WTC11 (cell line): Measurements from ENCODE around the gene PDPN. TPM values are rescaled to one million over a fixed set of nuclear protein-coding genes. Genes with fewer than 3 reads are reported as not detected.

Source experiments
- ATAC-seq: fragments of 200-7000 bp; cut with Tn5 transposase; 2 replicates; pipeline ENCODE4 v1.10.0; 2021; ENCODE audit warnings: mild to moderate bottlenecking, moderate library complexity
- CTCF ChIA-PET: fragments of 300-600 bp; sonication (Branson Sonifier 250); formaldehyde crosslinking; loops from one replicate; lab custom pipeline; 2021; ENCODE audit warnings: antibody characterized with exemption; lab: Charles Lee
- POLR2A ChIA-PET: fragments of 350-600 bp; sonication (Branson Sonifier 250); formaldehyde crosslinking; loops from one replicate; lab custom pipeline; 2021; ENCODE audit warnings: antibody characterized with exemption; lab: Charles Lee
- DNase-seq: peaks from one replicate; pipeline ENCODE4 v3.0.0; 2021; ENCODE audit warnings: low spot score
- H3K27ac Mint-ChIP-seq: 2 replicates; pipeline ENCODE4 v1.8.0; 2021; ENCODE audit warnings: mixed read lengths
- H3K27me3 Mint-ChIP-seq: 2 replicates; pipeline ENCODE4 v1.8.0; 2021; ENCODE audit warnings: low read depth, mild to moderate bottlenecking, moderate library complexity, mixed read lengths
- H3K36me3 Mint-ChIP-seq: 2 replicates; pipeline ENCODE4 v1.8.0; 2021; ENCODE audit warnings: mixed read lengths
- H3K4me1 Mint-ChIP-seq: 2 replicates; pipeline ENCODE4 v1.8.0; 2022; ENCODE audit warnings: mixed read lengths
- H3K4me3 Mint-ChIP-seq: 2 replicates; pipeline ENCODE4 v1.8.0; 2021; ENCODE audit warnings: mild to moderate bottlenecking, moderate library complexity, mixed read lengths
- H3K9me3 Mint-ChIP-seq: 2 replicates; pipeline ENCODE4 v1.8.0; 2021; ENCODE audit warnings: mixed read lengths
- ARID4B ChIP-seq: sonication (generic); formaldehyde crosslinking; IDR thresholded peaks from 2 replicates; pipeline ENCODE4 v1.8.0; 2023; ENCODE audit warnings: missing genetic modification reagents, mild to moderate bottlenecking, borderline replicate concordance
- CBFB ChIP-seq: sonication (generic); formaldehyde crosslinking; IDR thresholded peaks from 2 replicates; pipeline ENCODE4 v1.8.1; 2022; ENCODE audit warnings: mild to moderate bottlenecking, low read depth, missing genetic modification reagents
- CDX4 ChIP-seq: fragments of 250-450 bp; sonication (Bioruptor Pico); IDR thresholded peaks from 2 replicates; pipeline ENCODE4 v1.9.0; 2021; ENCODE audit warnings: moderate library complexity, mild to moderate bottlenecking, inconsistent platforms, borderline replicate concordance
- ESRRA ChIP-seq: sonication (generic); formaldehyde crosslinking; IDR thresholded peaks from 2 replicates; pipeline ENCODE4 v1.8.1; 2022; ENCODE audit warnings: mild to moderate bottlenecking, missing genetic modification reagents, borderline replicate concordance
- ETV6 ChIP-seq: sonication (generic); formaldehyde crosslinking; IDR thresholded peaks from 2 replicates; pipeline ENCODE4 v1.8.1; 2022; ENCODE audit warnings: mild to moderate bottlenecking, missing genetic modification reagents
- GABPB1 ChIP-seq: sonication (generic); formaldehyde crosslinking; IDR thresholded peaks from 2 replicates; pipeline ENCODE4 v1.8.1; 2023; ENCODE audit warnings: mild to moderate bottlenecking, missing genetic modification reagents
- IRF1 ChIP-seq: sonication (generic); formaldehyde crosslinking; IDR thresholded peaks from 2 replicates; pipeline ENCODE4 v1.8.0; 2023; ENCODE audit warnings: missing genetic modification reagents
- MXD4 ChIP-seq: fragments of 250-450 bp; sonication (Bioruptor Pico); IDR thresholded peaks from 2 replicates; pipeline ENCODE4 v1.8.0; 2021; ENCODE audit warnings: mild to moderate bottlenecking, moderate library complexity, borderline replicate concordance
- NFE2L1 ChIP-seq: sonication (generic); formaldehyde crosslinking; IDR thresholded peaks from 2 replicates; pipeline ENCODE4 v1.8.1; 2023; ENCODE audit warnings: missing genetic modification reagents
- NFYB ChIP-seq: sonication (generic); formaldehyde crosslinking; conservative IDR thresholded peaks from 2 replicates; pipeline ENCODE4 v1.8.0; 2022; ENCODE audit warnings: low read depth, missing genetic modification reagents
- SMAD3 ChIP-seq: sonication (generic); formaldehyde crosslinking; IDR thresholded peaks from 2 replicates; pipeline ENCODE4 v1.8.0; 2022; ENCODE audit warnings: missing genetic modification reagents, mild to moderate bottlenecking, borderline replicate concordance
- ZBTB43 ChIP-seq: sonication (generic); formaldehyde crosslinking; IDR thresholded peaks from 2 replicates; pipeline ENCODE4 v1.8.1; 2023; ENCODE audit warnings: mild to moderate bottlenecking, missing genetic modification reagents
- ZNF232 ChIP-seq: sonication (generic); formaldehyde crosslinking; IDR thresholded peaks from 2 replicates; pipeline ENCODE4 v1.8.0; 2022; ENCODE audit warnings: mild to moderate bottlenecking, missing genetic modification reagents
- ZNF423 ChIP-seq: fragments of 250-450 bp; sonication (Bioruptor Pico); IDR thresholded peaks from 2 replicates; pipeline ENCODE4 v2.1.2; 2022; ENCODE audit warnings: mild to moderate bottlenecking, moderate library complexity
- total RNA-seq: library from RNA; stranded (reverse); gene quantifications from 3 replicates; pipeline ENCODE4 v1.2.3, GENCODE V29; 2021
- TF ChIP-seq, protein P1 (sequence below): fragments of 250-450 bp; sonication (Bioruptor Pico); IDR thresholded peaks from 2 replicates; pipeline ENCODE4 v1.9.0; 2021; ENCODE audit warnings: mild to moderate bottlenecking
- TF ChIP-seq, protein P2 (sequence below): sonication (generic); formaldehyde crosslinking; IDR thresholded peaks from 2 replicates; pipeline ENCODE4 v1.8.0; 2022; ENCODE audit warnings: mild to moderate bottlenecking, missing genetic modification reagents
- TF ChIP-seq, protein P3 (sequence below): fragments of 200-600 bp; IDR thresholded peaks from 2 replicates; pipeline ENCODE4 v1.8.0; 2022; ENCODE audit warnings: antibody characterized with exemption
- TF ChIP-seq, protein P4 (sequence below): sonication (generic); formaldehyde crosslinking; IDR thresholded peaks from 2 replicates; pipeline ENCODE4 v1.8.1; 2023; ENCODE audit warnings: mild to moderate bottlenecking, moderate library complexity, missing genetic modification reagents

PDPN gene
- total RNA-seq, 1 experiment from 2014 or later: 158 TPM

GRCh38 chr1:13642306-13643004, 58.8 kb downstream of the PDPN start:
- Mint-ChIP-seq H3K9me3 (peaks cover 25% of the 10 kb centered on the region), H3K4me3 (no peak overlapping the region), H3K36me3 (peaks cover 10% of the 10 kb centered on the region), H3K27me3 (no peaks in the 10 kb centered on the region; the same call in none of the 2 replicates), H3K27ac (no peak overlapping the region), H3K4me1 (peaks cover 4% of the 10 kb centered on the region)
- TF ChIP-seq NFE2L1 (CRISPR knock-in tag): no peak
- TF ChIP-seq ZNF423 (CRISPR knock-in tag): no peak
- TF ChIP-seq MXD4: no peak
- TF ChIP-seq GABPB1 (CRISPR knock-in tag): no peak
- TF ChIP-seq ZBTB43: no peak
- no peak for TF ChIP-seq ETV6 (CRISPR knock-in tag)
- TF ChIP-seq, protein P1, sequence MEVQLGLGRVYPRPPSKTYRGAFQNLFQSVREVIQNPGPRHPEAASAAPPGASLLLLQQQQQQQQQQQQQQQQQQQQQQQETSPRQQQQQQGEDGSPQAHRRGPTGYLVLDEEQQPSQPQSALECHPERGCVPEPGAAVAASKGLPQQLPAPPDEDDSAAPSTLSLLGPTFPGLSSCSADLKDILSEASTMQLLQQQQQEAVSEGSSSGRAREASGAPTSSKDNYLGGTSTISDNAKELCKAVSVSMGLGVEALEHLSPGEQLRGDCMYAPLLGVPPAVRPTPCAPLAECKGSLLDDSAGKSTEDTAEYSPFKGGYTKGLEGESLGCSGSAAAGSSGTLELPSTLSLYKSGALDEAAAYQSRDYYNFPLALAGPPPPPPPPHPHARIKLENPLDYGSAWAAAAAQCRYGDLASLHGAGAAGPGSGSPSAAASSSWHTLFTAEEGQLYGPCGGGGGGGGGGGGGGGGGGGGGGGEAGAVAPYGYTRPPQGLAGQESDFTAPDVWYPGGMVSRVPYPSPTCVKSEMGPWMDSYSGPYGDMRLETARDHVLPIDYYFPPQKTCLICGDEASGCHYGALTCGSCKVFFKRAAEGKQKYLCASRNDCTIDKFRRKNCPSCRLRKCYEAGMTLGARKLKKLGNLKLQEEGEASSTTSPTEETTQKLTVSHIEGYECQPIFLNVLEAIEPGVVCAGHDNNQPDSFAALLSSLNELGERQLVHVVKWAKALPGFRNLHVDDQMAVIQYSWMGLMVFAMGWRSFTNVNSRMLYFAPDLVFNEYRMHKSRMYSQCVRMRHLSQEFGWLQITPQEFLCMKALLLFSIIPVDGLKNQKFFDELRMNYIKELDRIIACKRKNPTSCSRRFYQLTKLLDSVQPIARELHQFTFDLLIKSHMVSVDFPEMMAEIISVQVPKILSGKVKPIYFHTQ (CRISPR knock-in tag): no peak
- TF ChIP-seq ARID4B (CRISPR knock-in tag): no peak
- TF ChIP-seq ZNF232 (CRISPR knock-in tag): no peak
- no peak for TF ChIP-seq SMAD3 (CRISPR knock-in tag)
- CTCF ChIA-PET: no interaction called here
- POLR2A ChIA-PET: no interaction called here
- DNase-seq (no peak), ATAC-seq (no peak)

GRCh38 chr1:13643017-13643416, 59.4 kb downstream of the PDPN start:
- Mint-ChIP-seq H3K27ac (no peak overlapping the region), H3K4me3 (no peak overlapping the region), H3K27me3 (no peaks in the 10 kb centered on the region; the same call in none of the 2 replicates), H3K4me1 (peaks cover 4% of the 10 kb centered on the region), H3K36me3 (peaks cover 10% of the 10 kb centered on the region), H3K9me3 (peaks cover 24% of the 10 kb centered on the region)
- DNase-seq (no peak), ATAC-seq (no peak)
- CTCF ChIA-PET: no interaction called here
- POLR2A ChIA-PET: no interaction called here
- TF ChIP-seq NFYB (CRISPR knock-in tag): no peak
- no peak for TF ChIP-seq CDX4
- TF ChIP-seq ETV6 (CRISPR knock-in tag): no peak
- TF ChIP-seq IRF1 (CRISPR knock-in tag): no peak
- TF ChIP-seq ESRRA: no peak
- TF ChIP-seq, protein P2, sequence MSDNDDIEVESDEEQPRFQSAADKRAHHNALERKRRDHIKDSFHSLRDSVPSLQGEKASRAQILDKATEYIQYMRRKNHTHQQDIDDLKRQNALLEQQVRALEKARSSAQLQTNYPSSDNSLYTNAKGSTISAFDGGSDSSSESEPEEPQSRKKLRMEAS (CRISPR knock-in tag): no peak
- no peak for TF ChIP-seq ZBTB43
- TF ChIP-seq CBFB: no peak
- TF ChIP-seq, protein P3, sequence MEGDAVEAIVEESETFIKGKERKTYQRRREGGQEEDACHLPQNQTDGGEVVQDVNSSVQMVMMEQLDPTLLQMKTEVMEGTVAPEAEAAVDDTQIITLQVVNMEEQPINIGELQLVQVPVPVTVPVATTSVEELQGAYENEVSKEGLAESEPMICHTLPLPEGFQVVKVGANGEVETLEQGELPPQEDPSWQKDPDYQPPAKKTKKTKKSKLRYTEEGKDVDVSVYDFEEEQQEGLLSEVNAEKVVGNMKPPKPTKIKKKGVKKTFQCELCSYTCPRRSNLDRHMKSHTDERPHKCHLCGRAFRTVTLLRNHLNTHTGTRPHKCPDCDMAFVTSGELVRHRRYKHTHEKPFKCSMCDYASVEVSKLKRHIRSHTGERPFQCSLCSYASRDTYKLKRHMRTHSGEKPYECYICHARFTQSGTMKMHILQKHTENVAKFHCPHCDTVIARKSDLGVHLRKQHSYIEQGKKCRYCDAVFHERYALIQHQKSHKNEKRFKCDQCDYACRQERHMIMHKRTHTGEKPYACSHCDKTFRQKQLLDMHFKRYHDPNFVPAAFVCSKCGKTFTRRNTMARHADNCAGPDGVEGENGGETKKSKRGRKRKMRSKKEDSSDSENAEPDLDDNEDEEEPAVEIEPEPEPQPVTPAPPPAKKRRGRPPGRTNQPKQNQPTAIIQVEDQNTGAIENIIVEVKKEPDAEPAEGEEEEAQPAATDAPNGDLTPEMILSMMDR: no peak
- TF ChIP-seq SMAD3 (CRISPR knock-in tag): no peak
- TF ChIP-seq, protein P4, sequence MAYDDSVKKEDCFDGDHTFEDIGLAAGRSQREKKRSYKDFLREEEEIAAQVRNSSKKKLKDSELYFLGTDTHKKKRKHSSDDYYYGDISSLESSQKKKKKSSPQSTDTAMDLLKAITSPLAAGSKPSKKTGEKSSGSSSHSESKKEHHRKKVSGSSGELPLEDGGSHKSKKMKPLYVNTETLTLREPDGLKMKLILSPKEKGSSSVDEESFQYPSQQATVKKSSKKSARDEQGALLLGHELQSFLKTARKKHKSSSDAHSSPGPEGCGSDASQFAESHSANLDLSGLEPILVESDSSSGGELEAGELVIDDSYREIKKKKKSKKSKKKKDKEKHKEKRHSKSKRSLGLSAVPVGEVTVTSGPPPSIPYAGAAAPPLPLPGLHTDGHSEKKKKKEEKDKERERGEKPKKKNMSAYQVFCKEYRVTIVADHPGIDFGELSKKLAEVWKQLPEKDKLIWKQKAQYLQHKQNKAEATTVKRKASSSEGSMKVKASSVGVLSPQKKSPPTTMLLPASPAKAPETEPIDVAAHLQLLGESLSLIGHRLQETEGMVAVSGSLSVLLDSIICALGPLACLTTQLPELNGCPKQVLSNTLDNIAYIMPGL: no peak
